ENCODE measurements around the gene BAX. TPM values are rescaled to one million over a fixed set of nuclear protein-coding genes. Genes with fewer than 3 reads are reported as not detected.

BAX gene
- total RNA-seq, 1 donor from 2014 or later, result 292 TPM

GRCh38 chr19:48967346-48968178 is 12.9 kb downstream of the BAX start:
- H3K9me3 Mint-ChIP-seq, result no peaks in the 10 kb centered on the region
- intact Hi-C loops (cut with micrococcal nuclease), result loop anchor here (5.0 to 10.0 kb wide), 2 partner anchors 243 to 320 kb away; partner anchors contain the start of gene CA11
- H3K4me3 Mint-ChIP-seq, result peak overlapping the region; percentile 95
- DNase-seq (ENCODE audit: low spot score), result no peak
- peaks cover 52% of the 10 kb centered on the region for H3K4me1 Mint-ChIP-seq (ENCODE audit: low read depth)
- H3K27me3 Mint-ChIP-seq (ENCODE audit: insufficient read depth), result no peaks in the 10 kb centered on the region
- H3K27ac Mint-ChIP-seq, result no peak overlapping the region
- H3K36me3 Mint-ChIP-seq (ENCODE audit: low read depth), result peaks cover 26% of the 10 kb centered on the region

GRCh38 chr19:48968179-48968661 is 13.5 kb downstream of the BAX start:
- Mint-ChIP-seq H3K9me3 (no peaks in the 10 kb centered on the region), H3K27ac (peak overlapping the region; percentile 18), H3K36me3 (ENCODE audit: low read depth) (peaks cover 30% of the 10 kb centered on the region), H3K4me1 (ENCODE audit: low read depth) (peaks cover 45% of the 10 kb centered on the region), H3K27me3 (ENCODE audit: insufficient read depth) (no peaks in the 10 kb centered on the region), H3K4me3 (peak overlapping the region; percentile 28)
- no peak for DNase-seq (ENCODE audit: low spot score)
- intact Hi-C loops (cut with micrococcal nuclease), result loop anchor here (5.0 to 10.0 kb wide), 2 partner anchors 243 to 321 kb away; partner anchors contain the start of gene CA11

- DNase-seq (ENCODE audit: low spot score), result no peak
- Mint-ChIP-seq H3K4me3 (no peak overlapping the region), H3K9me3 (no peaks in the 10 kb centered on the region), H3K36me3 (ENCODE audit: low read depth) (peaks cover 30% of the 10 kb centered on the region), H3K27ac (no peak overlapping the region), H3K4me1 (ENCODE audit: low read depth) (peaks cover 39% of the 10 kb centered on the region), H3K27me3 (ENCODE audit: insufficient read depth) (no peaks in the 10 kb centered on the region)
- intact Hi-C loops (cut with micrococcal nuclease), result loop anchor here (5.0 to 10.0 kb wide), 2 partner anchors 244 to 322 kb away; partner anchors contain the start of gene CA11
Measured at GRCh38 chr19:48968813-48969218, 14.1 kb downstream of the BAX start.

GRCh38 chr19:48969276-48970138 is 14.8 kb downstream of the BAX start:
- no peak overlapping the region for H3K4me3 Mint-ChIP-seq

GRCh38 chr19:48970139-48970766 is 15.6 kb downstream of the BAX start:
- H3K4me1 Mint-ChIP-seq (ENCODE audit: low read depth), result peaks cover 29% of the 10 kb centered on the region
- DNase-seq (ENCODE audit: low spot score), result no peak
- no peak overlapping the region for H3K4me3 Mint-ChIP-seq
- H3K36me3 Mint-ChIP-seq (ENCODE audit: low read depth), result peaks cover 30% of the 10 kb centered on the region
- H3K27ac Mint-ChIP-seq, result no peak overlapping the region
- intact Hi-C loops (cut with micrococcal nuclease), result loop anchor here (2.0 kb wide), 1 partner anchor 135 kb away; no protein-coding TSS in a partner anchor
- H3K9me3 Mint-ChIP-seq, result no peaks in the 10 kb centered on the region
- no peaks in the 10 kb centered on the region for H3K27me3 Mint-ChIP-seq (ENCODE audit: insufficient read depth)

More at GRCh38 chr19:48969276-48970138, 14.8 kb downstream of the BAX start:
- Mint-ChIP-seq H3K36me3 (ENCODE audit: low read depth) (peaks cover 30% of the 10 kb centered on the region), H3K4me1 (ENCODE audit: low read depth) (peaks cover 32% of the 10 kb centered on the region), H3K9me3 (no peaks in the 10 kb centered on the region), H3K27me3 (ENCODE audit: insufficient read depth) (no peaks in the 10 kb centered on the region), H3K27ac (no peak overlapping the region)
- no peak for DNase-seq (ENCODE audit: low spot score)
- intact Hi-C loops (cut with micrococcal nuclease), result loop anchor here (2.0 to 10.0 kb wide), 3 partner anchors 135 to 322 kb away; partner anchors contain the start of gene CA11

GRCh38 chr19:48970923-48971395 is 16.3 kb downstream of the BAX start:
- Mint-ChIP-seq H3K27ac (peak overlapping the region; percentile 41), H3K4me3 (no peak overlapping the region), H3K36me3 (ENCODE audit: low read depth) (peaks cover 30% of the 10 kb centered on the region), H3K4me1 (ENCODE audit: low read depth) (peaks cover 25% of the 10 kb centered on the region), H3K9me3 (no peaks in the 10 kb centered on the region), H3K27me3 (ENCODE audit: insufficient read depth) (no peaks in the 10 kb centered on the region)
- DNase-seq (ENCODE audit: low spot score), result peak; percentile 72
- intact Hi-C loops (cut with micrococcal nuclease), result loop anchor here (1.0 to 2.0 kb wide), 4 partner anchors 129 to 183 kb away; no protein-coding TSS in a partner anchor

- H3K27me3 Mint-ChIP-seq (ENCODE audit: insufficient read depth), result no peaks in the 10 kb centered on the region
- peaks cover 23% of the 10 kb centered on the region for H3K36me3 Mint-ChIP-seq (ENCODE audit: low read depth)
- intact Hi-C loops (cut with micrococcal nuclease), result no loop called here
- no peaks in the 10 kb centered on the region for H3K9me3 Mint-ChIP-seq
- no peak overlapping the region for H3K4me3 Mint-ChIP-seq
- H3K4me1 Mint-ChIP-seq (ENCODE audit: low read depth), result peaks cover 11% of the 10 kb centered on the region
- no peak for DNase-seq (ENCODE audit: low spot score)
- no peak overlapping the region for H3K27ac Mint-ChIP-seq
Measured at GRCh38 chr19:48975947-48976847, 21.5 kb downstream of the BAX start.

GRCh38 chr19:48977061-48977460 is 22.4 kb downstream of the BAX start:
- Mint-ChIP-seq H3K4me1 (ENCODE audit: low read depth) (peaks cover 9% of the 10 kb centered on the region), H3K4me3 (no peak overlapping the region), H3K36me3 (ENCODE audit: low read depth) (peaks cover 28% of the 10 kb centered on the region), H3K27me3 (ENCODE audit: insufficient read depth) (no peaks in the 10 kb centered on the region), H3K9me3 (no peaks in the 10 kb centered on the region), H3K27ac (no peak overlapping the region)
- no peak for DNase-seq (ENCODE audit: low spot score)
- intact Hi-C loops (cut with micrococcal nuclease), result no loop called here

- Mint-ChIP-seq H3K4me3 (no peak overlapping the region), H3K4me1 (ENCODE audit: low read depth) (peaks cover 4% of the 10 kb centered on the region), H3K27me3 (ENCODE audit: insufficient read depth) (no peaks in the 10 kb centered on the region), H3K36me3 (ENCODE audit: low read depth) (peaks cover 26% of the 10 kb centered on the region), H3K27ac (no peak overlapping the region), H3K9me3 (no peaks in the 10 kb centered on the region)
- DNase-seq (ENCODE audit: low spot score), result no peak
- intact Hi-C loops (cut with micrococcal nuclease), result no loop called here
Measured at GRCh38 chr19:48982280-48982679, 27.6 kb downstream of the BAX start.

- H3K27ac Mint-ChIP-seq, result no peak overlapping the region
- no peaks in the 10 kb centered on the region for H3K9me3 Mint-ChIP-seq
- H3K4me1 Mint-ChIP-seq (ENCODE audit: low read depth), result peaks cover 17% of the 10 kb centered on the region
- DNase-seq (ENCODE audit: low spot score), result no peak
- intact Hi-C loops (cut with micrococcal nuclease), result no loop called here
- no peak overlapping the region for H3K4me3 Mint-ChIP-seq
- no peaks in the 10 kb centered on the region for H3K27me3 Mint-ChIP-seq (ENCODE audit: insufficient read depth)
- H3K36me3 Mint-ChIP-seq (ENCODE audit: low read depth), result peaks cover 34% of the 10 kb centered on the region
Measured at GRCh38 chr19:48985711-48986110, 31.0 kb downstream of the BAX start.

GRCh38 chr19:48986211-48986610 is 31.5 kb downstream of the BAX start:
- no peaks in the 10 kb centered on the region for H3K9me3 Mint-ChIP-seq
- H3K27me3 Mint-ChIP-seq (ENCODE audit: insufficient read depth), result no peaks in the 10 kb centered on the region
- DNase-seq (ENCODE audit: low spot score), result no peak
- H3K4me3 Mint-ChIP-seq, result no peak overlapping the region
- peaks cover 17% of the 10 kb centered on the region for H3K4me1 Mint-ChIP-seq (ENCODE audit: low read depth)
- no peak overlapping the region for H3K27ac Mint-ChIP-seq
- intact Hi-C loops (cut with micrococcal nuclease), result no loop called here
- peaks cover 36% of the 10 kb centered on the region for H3K36me3 Mint-ChIP-seq (ENCODE audit: low read depth)
